WTC11 (cell line): ENCODE results near the gene ALK. TPM values are rescaled to one million over a fixed set of nuclear protein-coding genes. Genes with fewer than 3 reads are reported as not detected.

Source experiments
- ATAC-seq: fragments of 200-7000 bp; cut with Tn5 transposase; 2 replicates; pipeline ENCODE4 v1.10.0; 2021; ENCODE audit warnings: mild to moderate bottlenecking, moderate library complexity
- CTCF ChIA-PET: fragments of 300-600 bp; sonication (Branson Sonifier 250); formaldehyde crosslinking; loops from one replicate; lab custom pipeline; 2021; ENCODE audit warnings: antibody characterized with exemption; lab: Charles Lee
- POLR2A ChIA-PET: fragments of 350-600 bp; sonication (Branson Sonifier 250); formaldehyde crosslinking; loops from one replicate; lab custom pipeline; 2021; ENCODE audit warnings: antibody characterized with exemption; lab: Charles Lee
- DNase-seq: peaks from one replicate; pipeline ENCODE4 v3.0.0; 2021; ENCODE audit warnings: low spot score
- H3K27ac Mint-ChIP-seq: 2 replicates; pipeline ENCODE4 v1.8.0; 2021; ENCODE audit warnings: mixed read lengths
- H3K27me3 Mint-ChIP-seq: 2 replicates; pipeline ENCODE4 v1.8.0; 2021; ENCODE audit warnings: low read depth, mild to moderate bottlenecking, moderate library complexity, mixed read lengths
- H3K36me3 Mint-ChIP-seq: 2 replicates; pipeline ENCODE4 v1.8.0; 2021; ENCODE audit warnings: mixed read lengths
- H3K4me1 Mint-ChIP-seq: 2 replicates; pipeline ENCODE4 v1.8.0; 2022; ENCODE audit warnings: mixed read lengths
- H3K4me3 Mint-ChIP-seq: 2 replicates; pipeline ENCODE4 v1.8.0; 2021; ENCODE audit warnings: mild to moderate bottlenecking, moderate library complexity, mixed read lengths
- H3K9me3 Mint-ChIP-seq: 2 replicates; pipeline ENCODE4 v1.8.0; 2021; ENCODE audit warnings: mixed read lengths
- FOXK1 ChIP-seq: sonication (generic); formaldehyde crosslinking; IDR thresholded peaks from 2 replicates; pipeline ENCODE4 v1.8.0; 2022; ENCODE audit warnings: mild to moderate bottlenecking, moderate library complexity, missing genetic modification reagents
- GTF2I ChIP-seq: fragments of 250-450 bp; sonication (Bioruptor Pico); conservative IDR thresholded peaks from 2 replicates; pipeline ENCODE4 v1.4.0; 2021; ENCODE audit warnings: mild to moderate bottlenecking
- HMGA2 ChIP-seq: fragments of 250-450 bp; sonication (Bioruptor Pico); IDR thresholded peaks from 2 replicates; pipeline ENCODE4 v1.4.0; 2021; ENCODE audit warnings: mild to moderate bottlenecking, moderate library complexity
- IRF2 ChIP-seq: sonication (generic); formaldehyde crosslinking; IDR thresholded peaks from 2 replicates; pipeline ENCODE4 v1.8.0; 2022; ENCODE audit warnings: low read depth, missing genetic modification reagents, borderline replicate concordance
- MXD4 ChIP-seq: fragments of 250-450 bp; sonication (Bioruptor Pico); IDR thresholded peaks from 2 replicates; pipeline ENCODE4 v1.8.0; 2021; ENCODE audit warnings: mild to moderate bottlenecking, moderate library complexity, borderline replicate concordance
- NR3C1 ChIP-seq: sonication (generic); formaldehyde crosslinking; conservative IDR thresholded peaks from 2 replicates; pipeline ENCODE4 v1.8.1; 2023; ENCODE audit warnings: low read depth, mild to moderate bottlenecking, missing genetic modification reagents
- SOX15 ChIP-seq: fragments of 250-450 bp; sonication (Bioruptor Pico); IDR thresholded peaks from 2 replicates; pipeline ENCODE4 v1.9.0; 2021; ENCODE audit warnings: mild to moderate bottlenecking
- SP1 ChIP-seq: sonication (generic); formaldehyde crosslinking; conservative IDR thresholded peaks from 2 replicates; pipeline ENCODE4 v1.8.1; 2022; ENCODE audit warnings: missing genetic modification reagents
- TCF7 ChIP-seq: sonication (generic); formaldehyde crosslinking; IDR thresholded peaks from 2 replicates; pipeline ENCODE4 v1.8.0; 2022; ENCODE audit warnings: mild to moderate bottlenecking, low read depth, missing genetic modification reagents, moderate library complexity
- TEAD1 ChIP-seq: sonication (generic); formaldehyde crosslinking; IDR thresholded peaks from 2 replicates; pipeline ENCODE4 v1.8.0; 2022; ENCODE audit warnings: mild to moderate bottlenecking, missing genetic modification reagents
- ZNF138 ChIP-seq: sonication (generic); formaldehyde crosslinking; conservative IDR thresholded peaks from 2 replicates; pipeline ENCODE4 v1.8.1; 2022; ENCODE audit warnings: mild to moderate bottlenecking, moderate library complexity, missing genetic modification reagents
- ZNF423 ChIP-seq: fragments of 250-450 bp; sonication (Bioruptor Pico); IDR thresholded peaks from 2 replicates; pipeline ENCODE4 v2.1.2; 2022; ENCODE audit warnings: mild to moderate bottlenecking, moderate library complexity
- ZNF671 ChIP-seq: fragments of 250-450 bp; sonication (Bioruptor Pico); IDR thresholded peaks from 2 replicates; pipeline ENCODE4 v1.8.0; 2021; ENCODE audit warnings: mild to moderate bottlenecking
- total RNA-seq: library from RNA; stranded (reverse); gene quantifications from 3 replicates; pipeline ENCODE4 v1.2.3, GENCODE V29; 2021
- TF ChIP-seq, protein P1 (sequence below): sonication (generic); formaldehyde crosslinking; IDR thresholded peaks from 2 replicates; pipeline ENCODE4 v1.8.1; 2022; ENCODE audit warnings: mild to moderate bottlenecking, missing genetic modification reagents, moderate library complexity, borderline replicate concordance
- TF ChIP-seq, protein P2 (sequence below): sonication (generic); formaldehyde crosslinking; conservative IDR thresholded peaks from 2 replicates; pipeline ENCODE4 v1.8.1; 2022; ENCODE audit warnings: mild to moderate bottlenecking, missing genetic modification reagents
- TF ChIP-seq, protein P3 (sequence below): fragments of 250-450 bp; sonication (Bioruptor Pico); IDR thresholded peaks from 2 replicates; pipeline ENCODE4 v1.9.0; 2021; ENCODE audit warnings: mild to moderate bottlenecking
- TF ChIP-seq, protein P4 (sequence below): sonication (generic); formaldehyde crosslinking; IDR thresholded peaks from 2 replicates; pipeline ENCODE4 v1.8.1; 2023; ENCODE audit warnings: mild to moderate bottlenecking, missing genetic modification reagents, moderate library complexity
- TF ChIP-seq, protein P5 (sequence below): sonication (generic); formaldehyde crosslinking; IDR thresholded peaks from 2 replicates; pipeline ENCODE4 v1.8.0; 2023; ENCODE audit warnings: missing genetic modification reagents
- TF ChIP-seq, protein P6 (sequence below): sonication (generic); formaldehyde crosslinking; IDR thresholded peaks from 2 replicates; pipeline ENCODE4 v1.8.1; 2022; ENCODE audit warnings: low read depth, missing genetic modification reagents, borderline replicate concordance
- TF ChIP-seq, protein P7 (sequence below): sonication (generic); formaldehyde crosslinking; IDR thresholded peaks from 2 replicates; pipeline ENCODE4 v1.8.1; 2023; ENCODE audit warnings: mild to moderate bottlenecking, missing genetic modification reagents
- TF ChIP-seq, protein P8 (sequence below): sonication (generic); formaldehyde crosslinking; IDR thresholded peaks from 2 replicates; pipeline ENCODE4 v1.8.1; 2023; ENCODE audit warnings: mild to moderate bottlenecking, missing genetic modification reagents, moderate library complexity
- TF ChIP-seq, protein P9 (sequence below): fragments of 250-450 bp; sonication (Bioruptor Pico); IDR thresholded peaks from 2 replicates; pipeline ENCODE4 v2.1.2; 2022; ENCODE audit warnings: mild to moderate bottlenecking, moderate library complexity

The ALK gene
- total RNA-seq, 1 experiment from 2014 or later = not detected

DNA sequence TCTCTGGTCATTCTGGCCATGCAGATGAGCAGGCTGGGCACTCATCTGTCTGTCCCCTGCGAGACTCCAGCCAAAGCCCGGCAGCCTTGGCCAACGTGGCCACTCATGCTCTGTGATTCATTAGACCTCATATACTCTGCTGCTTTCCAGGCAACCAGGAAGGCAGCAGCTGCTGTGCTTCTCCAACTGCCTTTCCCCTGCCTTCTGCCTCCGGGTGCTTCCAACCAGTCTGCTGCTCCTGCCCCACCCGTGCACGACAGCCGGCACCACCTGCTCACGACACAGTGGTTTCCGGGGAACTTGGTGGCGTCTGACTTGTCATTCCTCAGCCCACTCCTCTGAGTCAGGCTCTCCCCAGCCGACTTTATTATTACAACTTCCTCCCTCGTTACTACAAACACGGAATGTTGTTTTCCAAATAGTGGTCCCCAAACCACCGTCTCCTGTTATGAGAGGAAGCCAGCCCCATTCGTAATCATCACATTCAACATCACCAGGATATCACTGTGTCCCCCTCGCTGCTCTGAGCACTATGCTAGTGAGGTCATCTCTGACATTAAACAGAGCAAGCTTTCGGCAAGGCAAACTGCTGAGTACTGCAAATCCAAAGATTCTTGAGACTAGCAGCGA is 392.4 kb downstream of the ALK start:
- no peak for ATAC-seq
- Mint-ChIP-seq H3K4me1 (no peaks in the 10 kb centered on the region), H3K36me3 (no peaks in the 10 kb centered on the region), H3K27ac (no peak overlapping the region), H3K27me3 (no peaks in the 10 kb centered on the region), H3K9me3 (peaks cover 5% of the 10 kb centered on the region), H3K4me3 (no peak overlapping the region)
- POLR2A ChIA-PET = no interaction called here
- no peak for TF ChIP-seq SP1 (CRISPR knock-in tag)
- DNase-seq = no peak
- CTCF ChIA-PET = no interaction called here

DNA sequence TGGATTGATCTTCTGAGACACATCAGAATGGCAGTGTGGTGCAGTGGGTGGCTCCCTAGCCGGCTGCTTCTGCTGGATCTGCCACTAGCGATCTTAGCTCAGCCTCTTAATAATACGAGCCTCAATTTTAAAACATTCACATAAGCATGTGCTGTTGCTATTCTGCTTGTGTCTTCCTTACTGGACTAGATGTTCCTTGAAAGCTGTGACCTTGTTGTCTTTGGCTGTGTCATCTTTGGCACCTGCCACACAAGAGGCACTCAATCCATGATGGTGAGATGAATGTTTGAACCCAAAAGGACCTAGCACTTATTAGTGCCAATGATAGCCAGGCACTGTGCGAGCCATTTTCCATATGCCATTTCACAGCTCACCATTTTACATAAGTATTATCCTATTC is 393.0 kb downstream of the ALK start:
- Mint-ChIP-seq H3K27me3 (no peaks in the 10 kb centered on the region), H3K9me3 (peaks cover 5% of the 10 kb centered on the region), H3K27ac (no peak overlapping the region), H3K4me3 (no peak overlapping the region)
- ChIA-PET CTCF (no interaction called here), POLR2A (no interaction called here)
- ATAC-seq = no peak
- TF ChIP-seq, protein P1, sequence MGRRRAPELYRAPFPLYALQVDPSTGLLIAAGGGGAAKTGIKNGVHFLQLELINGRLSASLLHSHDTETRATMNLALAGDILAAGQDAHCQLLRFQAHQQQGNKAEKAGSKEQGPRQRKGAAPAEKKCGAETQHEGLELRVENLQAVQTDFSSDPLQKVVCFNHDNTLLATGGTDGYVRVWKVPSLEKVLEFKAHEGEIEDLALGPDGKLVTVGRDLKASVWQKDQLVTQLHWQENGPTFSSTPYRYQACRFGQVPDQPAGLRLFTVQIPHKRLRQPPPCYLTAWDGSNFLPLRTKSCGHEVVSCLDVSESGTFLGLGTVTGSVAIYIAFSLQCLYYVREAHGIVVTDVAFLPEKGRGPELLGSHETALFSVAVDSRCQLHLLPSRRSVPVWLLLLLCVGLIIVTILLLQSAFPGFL (CRISPR knock-in tag) = no peak
- TF ChIP-seq, protein P2, sequence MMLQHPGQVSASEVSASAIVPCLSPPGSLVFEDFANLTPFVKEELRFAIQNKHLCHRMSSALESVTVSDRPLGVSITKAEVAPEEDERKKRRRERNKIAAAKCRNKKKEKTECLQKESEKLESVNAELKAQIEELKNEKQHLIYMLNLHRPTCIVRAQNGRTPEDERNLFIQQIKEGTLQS = no peak
- TF ChIP-seq, protein P3, sequence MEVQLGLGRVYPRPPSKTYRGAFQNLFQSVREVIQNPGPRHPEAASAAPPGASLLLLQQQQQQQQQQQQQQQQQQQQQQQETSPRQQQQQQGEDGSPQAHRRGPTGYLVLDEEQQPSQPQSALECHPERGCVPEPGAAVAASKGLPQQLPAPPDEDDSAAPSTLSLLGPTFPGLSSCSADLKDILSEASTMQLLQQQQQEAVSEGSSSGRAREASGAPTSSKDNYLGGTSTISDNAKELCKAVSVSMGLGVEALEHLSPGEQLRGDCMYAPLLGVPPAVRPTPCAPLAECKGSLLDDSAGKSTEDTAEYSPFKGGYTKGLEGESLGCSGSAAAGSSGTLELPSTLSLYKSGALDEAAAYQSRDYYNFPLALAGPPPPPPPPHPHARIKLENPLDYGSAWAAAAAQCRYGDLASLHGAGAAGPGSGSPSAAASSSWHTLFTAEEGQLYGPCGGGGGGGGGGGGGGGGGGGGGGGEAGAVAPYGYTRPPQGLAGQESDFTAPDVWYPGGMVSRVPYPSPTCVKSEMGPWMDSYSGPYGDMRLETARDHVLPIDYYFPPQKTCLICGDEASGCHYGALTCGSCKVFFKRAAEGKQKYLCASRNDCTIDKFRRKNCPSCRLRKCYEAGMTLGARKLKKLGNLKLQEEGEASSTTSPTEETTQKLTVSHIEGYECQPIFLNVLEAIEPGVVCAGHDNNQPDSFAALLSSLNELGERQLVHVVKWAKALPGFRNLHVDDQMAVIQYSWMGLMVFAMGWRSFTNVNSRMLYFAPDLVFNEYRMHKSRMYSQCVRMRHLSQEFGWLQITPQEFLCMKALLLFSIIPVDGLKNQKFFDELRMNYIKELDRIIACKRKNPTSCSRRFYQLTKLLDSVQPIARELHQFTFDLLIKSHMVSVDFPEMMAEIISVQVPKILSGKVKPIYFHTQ (CRISPR knock-in tag) = no peak
- TF ChIP-seq ZNF423 (CRISPR knock-in tag) (no peak), FOXK1 (CRISPR knock-in tag) (no peak), ZNF671 (CRISPR knock-in tag) (no peak), ZNF138 (CRISPR knock-in tag) (no peak), SOX15 (no peak), MXD4 (CRISPR knock-in tag) (no peak), NR3C1 (CRISPR knock-in tag) (no peak), GTF2I (CRISPR knock-in tag) (no peak), TEAD1 (CRISPR knock-in tag) (no peak), HMGA2 (no peak)
- TF ChIP-seq, protein P4, sequence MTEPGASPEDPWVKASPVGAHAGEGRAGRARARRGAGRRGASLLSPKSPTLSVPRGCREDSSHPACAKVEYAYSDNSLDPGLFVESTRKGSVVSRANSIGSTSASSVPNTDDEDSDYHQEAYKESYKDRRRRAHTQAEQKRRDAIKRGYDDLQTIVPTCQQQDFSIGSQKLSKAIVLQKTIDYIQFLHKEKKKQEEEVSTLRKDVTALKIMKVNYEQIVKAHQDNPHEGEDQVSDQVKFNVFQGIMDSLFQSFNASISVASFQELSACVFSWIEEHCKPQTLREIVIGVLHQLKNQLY = no peak
- TF ChIP-seq, all 79 proteins: peak for 0
- Mint-ChIP-seq H3K4me1 (no peaks in the 10 kb centered on the region), H3K36me3 (no peaks in the 10 kb centered on the region)
- DNase-seq = no peak

DNA sequence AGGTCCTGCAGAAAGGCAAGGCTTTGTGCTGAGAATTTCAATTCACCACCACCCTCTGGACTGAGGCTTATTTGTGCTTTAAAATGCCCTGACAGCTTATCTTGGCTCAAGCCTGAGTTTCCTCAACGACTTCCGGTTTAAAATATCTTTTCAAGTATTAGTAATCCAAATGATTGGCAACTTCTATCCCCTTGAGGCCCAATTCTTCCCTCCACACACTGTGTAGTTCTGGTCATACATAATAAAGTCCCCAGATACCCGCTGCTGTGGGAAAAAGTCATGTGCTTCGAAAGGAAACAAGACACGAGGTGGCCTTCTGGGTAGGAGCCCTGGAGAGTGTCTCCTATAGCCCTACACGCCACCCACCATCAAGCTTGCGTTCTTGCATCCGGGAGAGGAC is 393.4 kb downstream of the ALK start:
- no peaks in the 10 kb centered on the region for H3K36me3 Mint-ChIP-seq
- no peak overlapping the region for H3K27ac Mint-ChIP-seq
- TF ChIP-seq NR3C1 (CRISPR knock-in tag) (no peak), IRF2 (CRISPR knock-in tag) (no peak), TCF7 (no peak), ZNF423 (CRISPR knock-in tag) (no peak)
- TF ChIP-seq, protein P5, sequence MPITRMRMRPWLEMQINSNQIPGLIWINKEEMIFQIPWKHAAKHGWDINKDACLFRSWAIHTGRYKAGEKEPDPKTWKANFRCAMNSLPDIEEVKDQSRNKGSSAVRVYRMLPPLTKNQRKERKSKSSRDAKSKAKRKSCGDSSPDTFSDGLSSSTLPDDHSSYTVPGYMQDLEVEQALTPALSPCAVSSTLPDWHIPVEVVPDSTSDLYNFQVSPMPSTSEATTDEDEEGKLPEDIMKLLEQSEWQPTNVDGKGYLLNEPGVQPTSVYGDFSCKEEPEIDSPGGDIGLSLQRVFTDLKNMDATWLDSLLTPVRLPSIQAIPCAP = no peak
- TF ChIP-seq, protein P6, sequence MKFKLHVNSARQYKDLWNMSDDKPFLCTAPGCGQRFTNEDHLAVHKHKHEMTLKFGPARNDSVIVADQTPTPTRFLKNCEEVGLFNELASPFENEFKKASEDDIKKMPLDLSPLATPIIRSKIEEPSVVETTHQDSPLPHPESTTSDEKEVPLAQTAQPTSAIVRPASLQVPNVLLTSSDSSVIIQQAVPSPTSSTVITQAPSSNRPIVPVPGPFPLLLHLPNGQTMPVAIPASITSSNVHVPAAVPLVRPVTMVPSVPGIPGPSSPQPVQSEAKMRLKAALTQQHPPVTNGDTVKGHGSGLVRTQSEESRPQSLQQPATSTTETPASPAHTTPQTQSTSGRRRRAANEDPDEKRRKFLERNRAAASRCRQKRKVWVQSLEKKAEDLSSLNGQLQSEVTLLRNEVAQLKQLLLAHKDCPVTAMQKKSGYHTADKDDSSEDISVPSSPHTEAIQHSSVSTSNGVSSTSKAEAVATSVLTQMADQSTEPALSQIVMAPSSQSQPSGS (CRISPR knock-in tag) = no peak
- TF ChIP-seq, protein P7, sequence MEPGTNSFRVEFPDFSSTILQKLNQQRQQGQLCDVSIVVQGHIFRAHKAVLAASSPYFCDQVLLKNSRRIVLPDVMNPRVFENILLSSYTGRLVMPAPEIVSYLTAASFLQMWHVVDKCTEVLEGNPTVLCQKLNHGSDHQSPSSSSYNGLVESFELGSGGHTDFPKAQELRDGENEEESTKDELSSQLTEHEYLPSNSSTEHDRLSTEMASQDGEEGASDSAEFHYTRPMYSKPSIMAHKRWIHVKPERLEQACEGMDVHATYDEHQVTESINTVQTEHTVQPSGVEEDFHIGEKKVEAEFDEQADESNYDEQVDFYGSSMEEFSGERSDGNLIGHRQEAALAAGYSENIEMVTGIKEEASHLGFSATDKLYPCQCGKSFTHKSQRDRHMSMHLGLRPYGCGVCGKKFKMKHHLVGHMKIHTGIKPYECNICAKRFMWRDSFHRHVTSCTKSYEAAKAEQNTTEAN (CRISPR knock-in tag) = no peak
- TF ChIP-seq, protein P8, sequence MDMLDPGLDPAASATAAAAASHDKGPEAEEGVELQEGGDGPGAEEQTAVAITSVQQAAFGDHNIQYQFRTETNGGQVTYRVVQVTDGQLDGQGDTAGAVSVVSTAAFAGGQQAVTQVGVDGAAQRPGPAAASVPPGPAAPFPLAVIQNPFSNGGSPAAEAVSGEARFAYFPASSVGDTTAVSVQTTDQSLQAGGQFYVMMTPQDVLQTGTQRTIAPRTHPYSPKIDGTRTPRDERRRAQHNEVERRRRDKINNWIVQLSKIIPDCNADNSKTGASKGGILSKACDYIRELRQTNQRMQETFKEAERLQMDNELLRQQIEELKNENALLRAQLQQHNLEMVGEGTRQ = no peak
- TF ChIP-seq, protein P9, sequence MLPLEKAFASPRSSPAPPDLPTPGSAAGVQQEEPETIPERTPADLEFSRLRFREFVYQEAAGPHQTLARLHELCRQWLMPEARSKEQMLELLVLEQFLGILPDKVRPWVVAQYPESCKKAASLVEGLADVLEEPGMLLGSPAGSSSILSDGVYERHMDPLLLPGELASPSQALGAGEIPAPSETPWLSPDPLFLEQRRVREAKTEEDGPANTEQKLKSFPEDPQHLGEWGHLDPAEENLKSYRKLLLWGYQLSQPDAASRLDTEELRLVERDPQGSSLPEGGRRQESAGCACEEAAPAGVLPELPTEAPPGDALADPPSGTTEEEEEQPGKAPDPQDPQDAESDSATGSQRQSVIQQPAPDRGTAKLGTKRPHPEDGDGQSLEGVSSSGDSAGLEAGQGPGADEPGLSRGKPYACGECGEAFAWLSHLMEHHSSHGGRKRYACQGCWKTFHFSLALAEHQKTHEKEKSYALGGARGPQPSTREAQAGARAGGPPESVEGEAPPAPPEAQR = no peak

More for the DNA sequence above, 393.4 kb downstream of the ALK start:
- no peaks in the 10 kb centered on the region for H3K4me1 Mint-ChIP-seq
- ATAC-seq (no peak), DNase-seq (no peak)
- H3K9me3 Mint-ChIP-seq = peaks cover 5% of the 10 kb centered on the region
- no peaks in the 10 kb centered on the region for H3K27me3 Mint-ChIP-seq
- CTCF ChIA-PET = no interaction called here
- POLR2A ChIA-PET = no interaction called here
- H3K4me3 Mint-ChIP-seq = no peak overlapping the region
